ENCODE results near the gene LRRC17.
A peak's percentile ranks its signal among the peaks of the same experiment; 100 is the strongest.

The LRRC17 gene

DNA sequence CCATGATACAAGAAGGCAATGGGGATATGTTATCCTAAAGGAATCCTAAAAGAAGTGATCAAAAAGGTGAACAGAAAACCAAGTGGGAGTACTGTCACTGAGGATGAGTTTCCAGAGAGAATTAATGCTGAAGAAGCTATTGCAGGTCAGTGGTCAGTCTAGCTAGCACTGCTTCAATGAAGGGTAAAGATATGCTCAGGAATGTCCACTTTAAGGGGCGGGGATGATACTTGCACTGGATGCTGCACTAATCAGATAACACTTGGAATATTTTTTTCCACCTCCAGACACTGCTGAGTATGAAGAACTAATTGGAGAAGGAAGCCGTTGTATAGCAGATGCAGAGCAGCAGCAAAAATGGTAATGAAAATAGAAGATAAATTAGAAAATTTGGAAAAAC, 75.3 kb downstream of the LRRC17 start:
- no peak for DNase-seq (ENCODE audit: low spot score)

DNA sequence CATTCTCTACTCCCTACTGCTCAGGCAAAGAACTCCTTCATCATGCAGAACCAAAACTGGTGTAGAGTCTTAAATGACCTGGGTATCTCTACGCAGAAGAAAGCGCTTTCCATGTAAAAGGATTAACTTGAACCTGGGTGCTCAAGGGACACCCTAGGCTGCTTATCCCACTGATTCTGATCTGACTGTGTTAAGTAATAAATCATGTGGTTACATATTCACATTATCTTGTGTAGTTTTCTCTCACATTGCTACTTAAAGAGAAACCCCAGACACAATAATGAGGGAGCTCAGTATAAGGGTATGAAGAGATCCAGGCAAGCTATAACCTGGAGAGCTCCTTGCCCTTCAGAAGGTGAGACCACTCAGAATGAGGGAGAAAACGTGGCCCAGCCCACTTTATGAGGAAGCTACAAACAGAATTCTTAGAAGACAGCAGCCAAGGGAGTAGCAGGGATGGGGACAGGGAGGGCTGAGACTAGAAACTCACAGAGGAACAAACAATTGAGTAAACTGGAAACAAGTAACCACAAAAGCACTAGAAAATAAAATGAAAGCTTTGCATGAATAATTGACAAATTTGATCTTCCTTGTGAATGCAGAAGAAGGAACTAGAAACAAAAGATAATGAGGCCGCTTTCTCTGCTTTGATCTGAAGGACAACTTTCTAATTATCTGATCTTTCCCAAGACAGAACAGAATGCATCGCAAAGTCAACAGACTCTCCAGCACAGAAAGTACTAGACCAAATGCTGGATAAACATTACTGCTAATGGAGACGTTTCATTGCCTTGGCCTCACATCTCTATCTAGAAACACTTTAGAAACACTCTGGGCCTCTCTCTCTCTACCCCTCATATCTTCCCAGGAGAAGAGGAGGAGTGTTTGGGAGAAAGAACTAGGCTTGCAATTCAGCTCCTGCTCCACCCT, 76.1 kb downstream of the LRRC17 start:
- no peak for DNase-seq (ENCODE audit: low spot score)

DNA sequence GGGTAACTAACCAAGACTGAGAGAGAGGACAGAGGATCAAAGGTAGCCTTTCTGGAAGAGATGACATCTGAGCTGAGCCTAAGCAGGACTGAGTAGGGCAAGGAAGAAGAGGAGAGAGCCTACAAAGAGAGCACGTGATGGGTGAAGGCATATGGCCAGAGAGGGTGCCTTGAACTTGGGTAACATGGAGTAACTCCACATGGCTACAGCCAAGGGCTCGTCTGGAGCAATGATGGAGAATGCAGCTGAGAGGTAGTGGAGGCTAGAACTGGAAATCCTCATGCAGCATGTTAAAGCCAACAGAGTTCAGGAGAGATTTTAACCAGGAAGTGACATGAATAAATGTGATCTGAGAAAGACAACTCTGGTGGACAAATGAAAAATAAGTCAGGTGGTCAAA, 77.8 kb downstream of the LRRC17 start:
- no peak for DNase-seq (ENCODE audit: low spot score)

DNA sequence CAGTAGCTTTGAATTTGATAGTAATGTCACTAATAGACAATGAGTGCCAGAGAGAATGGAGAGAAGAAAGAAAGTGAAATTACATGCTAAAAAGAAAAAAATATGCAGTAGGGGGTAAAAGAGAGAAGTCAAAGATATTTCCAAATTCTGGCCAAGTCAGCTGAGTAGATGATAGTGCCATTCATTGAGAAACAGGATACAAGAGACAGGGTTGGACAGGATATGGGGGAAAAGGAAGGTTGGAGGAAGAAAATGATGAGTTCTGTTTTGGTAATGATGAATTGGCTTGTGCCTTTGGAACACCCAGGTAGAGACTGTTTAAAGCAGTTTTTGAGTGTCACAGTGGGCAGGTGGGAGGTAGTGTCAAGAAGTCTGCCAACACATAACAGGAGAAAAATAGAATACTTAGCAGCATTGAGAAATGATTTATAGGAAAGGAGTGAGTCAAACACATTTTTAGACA, 78.3 kb downstream of the LRRC17 start:
- no peak for DNase-seq (ENCODE audit: low spot score)

DNA sequence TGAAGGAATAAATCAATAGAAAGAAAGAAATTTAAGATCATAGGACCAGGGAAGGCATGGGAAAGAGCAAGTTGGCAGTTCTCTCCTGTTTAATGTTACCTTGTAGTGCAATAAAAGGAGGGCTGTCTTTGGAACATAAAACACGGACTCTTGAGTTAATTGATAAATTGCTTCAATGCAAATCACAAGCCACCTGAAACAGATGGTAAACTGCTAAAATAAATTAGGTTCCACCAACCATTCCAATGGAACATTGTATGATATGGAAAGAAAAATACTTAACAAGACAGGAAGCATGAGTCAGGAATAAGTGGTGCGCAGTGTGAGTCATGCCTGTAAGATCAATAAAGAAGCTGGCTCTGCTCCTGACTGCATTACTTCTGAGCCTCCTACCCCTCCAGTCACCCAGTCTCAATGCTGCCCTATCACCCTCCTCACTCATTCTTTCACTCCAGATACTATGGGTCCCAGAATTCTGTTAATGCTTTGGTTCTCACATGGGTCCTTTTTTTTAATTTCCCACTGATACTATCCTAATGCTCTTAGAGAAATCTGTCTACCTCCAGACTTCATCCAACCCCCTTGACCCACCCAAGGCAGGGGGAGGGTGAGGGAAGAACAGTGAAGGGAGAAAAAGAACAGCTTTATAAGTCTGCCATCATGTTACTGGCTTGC, 78.9 kb downstream of the LRRC17 start:
- DNase-seq (ENCODE audit: low spot score) = peak; percentile 81

DNA sequence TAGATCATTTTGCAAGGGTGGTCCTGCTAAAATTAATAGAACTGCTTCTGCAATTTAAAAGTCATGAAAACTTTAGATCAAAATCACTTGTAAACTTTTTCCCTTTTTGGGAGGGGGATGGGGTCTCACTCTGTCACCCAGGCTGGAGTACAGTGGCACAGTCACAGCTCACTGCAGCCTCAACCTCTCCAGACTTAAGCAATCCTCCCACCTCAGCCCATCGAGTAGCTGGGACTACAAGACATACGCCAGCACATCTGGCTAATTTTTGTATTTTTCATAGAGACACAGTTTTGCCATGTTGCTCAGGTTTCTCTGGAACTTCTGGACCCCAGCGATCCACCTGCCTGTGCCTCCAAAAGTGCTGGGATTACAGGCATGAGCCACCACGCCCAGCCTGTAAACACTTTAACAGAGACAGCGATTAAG, 79.7 kb downstream of the LRRC17 start:
- DNase-seq (ENCODE audit: low spot score) = no peak

DNA sequence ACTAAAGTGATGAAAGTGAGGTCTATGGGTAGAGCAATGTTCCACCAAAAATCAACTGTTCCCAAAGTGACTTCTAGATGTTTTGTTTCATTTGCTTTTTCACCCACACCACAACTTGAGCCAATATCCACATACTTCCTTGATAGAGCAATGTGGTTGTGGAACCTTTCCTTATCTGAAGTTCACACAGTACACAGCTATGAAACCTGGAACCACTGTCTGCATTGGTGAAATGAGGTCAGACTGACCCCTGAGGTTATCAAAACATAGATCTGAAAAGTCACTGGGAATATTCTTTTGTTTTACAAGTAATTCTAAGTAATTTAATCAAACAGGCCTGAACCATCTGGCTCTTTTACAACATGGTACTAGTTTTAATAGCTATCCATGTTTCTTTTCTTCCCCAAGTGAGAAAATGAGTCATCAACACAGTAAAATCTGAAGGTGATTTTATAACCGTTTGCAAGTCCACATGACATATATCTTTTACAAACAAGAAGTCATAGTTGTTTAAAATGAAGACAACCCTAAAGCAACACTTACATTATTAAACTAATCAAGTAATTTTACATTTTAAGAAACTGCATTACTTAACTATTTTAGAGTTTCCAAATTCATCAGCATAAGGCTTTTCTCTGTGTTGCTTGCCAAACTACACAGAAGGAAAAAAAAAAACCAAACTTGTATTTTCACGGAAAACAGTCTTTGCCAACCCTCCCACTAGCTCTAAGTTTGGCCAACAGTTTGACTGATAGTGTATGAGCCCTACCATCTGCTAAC, 80.3 kb downstream of the LRRC17 start:
- DNase-seq (ENCODE audit: low spot score) = peak; percentile 27

DNA sequence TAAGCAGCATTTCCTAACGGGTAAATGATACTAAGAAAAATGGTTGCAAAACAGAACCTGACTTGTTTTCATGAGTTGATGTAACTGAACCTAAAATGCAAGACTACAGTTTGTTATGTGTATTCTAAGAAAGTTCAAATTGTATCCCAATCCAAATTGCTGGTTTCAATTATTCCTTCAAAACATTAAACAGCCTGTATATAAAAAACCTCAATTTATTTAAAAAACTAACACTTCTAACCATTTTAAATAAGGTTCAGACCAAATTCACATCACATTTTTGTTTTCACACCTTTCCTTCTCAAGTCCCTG, 80.9 kb downstream of the LRRC17 start:
- no peak for DNase-seq (ENCODE audit: low spot score)

DNA sequence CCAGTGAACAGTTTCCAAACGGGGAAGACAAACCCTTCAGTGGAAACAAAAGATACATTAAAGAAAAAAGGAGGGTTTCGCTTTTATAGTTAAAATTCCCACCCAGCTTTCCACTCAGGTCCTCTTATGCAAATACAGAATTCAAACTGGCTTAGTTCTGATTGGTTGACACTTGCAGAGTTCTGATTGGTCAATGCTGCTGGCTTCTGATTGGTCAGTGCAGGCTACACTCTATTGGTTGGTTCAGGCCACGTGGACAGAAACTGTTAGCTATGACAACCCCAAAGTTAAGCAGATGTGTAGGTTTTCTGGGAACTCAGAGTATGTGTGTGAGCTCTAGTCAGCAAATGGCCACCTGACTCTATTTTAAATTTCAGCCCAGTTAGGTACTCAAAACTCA, 81.8 kb downstream of the LRRC17 start:
- no peak for DNase-seq (ENCODE audit: low spot score)

Measured in AG20443 (cell line).